Peyer's patch (tissue), 4 donors: ENCODE measurements around the gene LEF1.

ENCODE experiments used
- POLR2A ChIP-seq, 2 donors: fragments of 450-650 bp; IDR thresholded peaks; one replicate each; pipeline ENCODE4 v1.5.1; 2017; ENCODE audit warnings: antibody characterized with exemption in 2 of 2, mild to moderate bottlenecking in 2 of 2, moderate library complexity in 2 of 2
- TF ChIP-seq, protein P1 (sequence below), 6 experiments: fragments of 450-650 bp in 4 of 6; fragments of 200-600 bp in 2 of 6; sonication (generic) in 1 of 6; IDR thresholded peaks; one replicate each; pipeline ENCODE4 v1.5.1; 2017 to 2019; ENCODE audit warnings: antibody characterized with exemption in 6 of 6, mild to moderate bottlenecking in 3 of 6, moderate library complexity in 1 of 6

DNA sequence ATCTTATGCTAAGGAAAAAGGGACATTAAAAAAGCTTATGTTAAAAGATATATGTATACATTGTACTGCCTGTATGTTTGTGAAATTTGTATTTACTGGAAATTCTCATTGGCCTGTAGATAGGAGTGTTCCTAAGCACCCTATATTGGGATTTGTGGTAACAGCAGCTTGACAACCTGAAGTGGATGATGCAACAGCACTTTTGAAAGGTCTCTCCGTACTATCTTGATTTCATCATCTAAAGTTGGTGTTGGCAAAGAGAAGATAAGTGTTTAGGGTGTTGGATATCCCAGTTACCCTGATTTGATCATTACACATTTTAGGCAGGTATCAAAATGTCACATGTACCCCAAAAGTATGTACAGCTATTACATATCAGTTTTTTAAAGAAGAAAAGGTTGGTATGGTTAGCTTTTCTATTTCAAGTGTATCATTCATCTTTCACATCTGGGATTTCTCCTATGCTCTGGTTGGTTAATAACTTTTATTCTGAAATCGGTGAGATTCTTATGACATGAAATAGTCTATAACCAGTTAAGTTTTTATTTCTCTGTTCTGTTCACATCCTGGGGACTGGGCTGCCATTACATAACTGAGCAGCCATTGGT is 168.7 kb downstream of the LEF1 start:
- TF ChIP-seq, protein P1, sequence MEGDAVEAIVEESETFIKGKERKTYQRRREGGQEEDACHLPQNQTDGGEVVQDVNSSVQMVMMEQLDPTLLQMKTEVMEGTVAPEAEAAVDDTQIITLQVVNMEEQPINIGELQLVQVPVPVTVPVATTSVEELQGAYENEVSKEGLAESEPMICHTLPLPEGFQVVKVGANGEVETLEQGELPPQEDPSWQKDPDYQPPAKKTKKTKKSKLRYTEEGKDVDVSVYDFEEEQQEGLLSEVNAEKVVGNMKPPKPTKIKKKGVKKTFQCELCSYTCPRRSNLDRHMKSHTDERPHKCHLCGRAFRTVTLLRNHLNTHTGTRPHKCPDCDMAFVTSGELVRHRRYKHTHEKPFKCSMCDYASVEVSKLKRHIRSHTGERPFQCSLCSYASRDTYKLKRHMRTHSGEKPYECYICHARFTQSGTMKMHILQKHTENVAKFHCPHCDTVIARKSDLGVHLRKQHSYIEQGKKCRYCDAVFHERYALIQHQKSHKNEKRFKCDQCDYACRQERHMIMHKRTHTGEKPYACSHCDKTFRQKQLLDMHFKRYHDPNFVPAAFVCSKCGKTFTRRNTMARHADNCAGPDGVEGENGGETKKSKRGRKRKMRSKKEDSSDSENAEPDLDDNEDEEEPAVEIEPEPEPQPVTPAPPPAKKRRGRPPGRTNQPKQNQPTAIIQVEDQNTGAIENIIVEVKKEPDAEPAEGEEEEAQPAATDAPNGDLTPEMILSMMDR (IDR thresholded peaks at IDR 0.05): no peak
- TF ChIP-seq POLR2A (IDR thresholded peaks at IDR 0.05): no peak
